GM13977 (cell line): ENCODE results near the gene YWHAQ.
"Not testable (repeated sequence)": the region's sequence is repeated elsewhere in the genome, so short reads cannot be mapped to it uniquely, and the experiment has no call there.

Experiments used
- DNase-seq: peaks from one replicate; pipeline ENCODE4 v3.0.0; 2012; ENCODE audit warnings: low spot score
- in situ Hi-C: fragments of 300-500 bp; cut with MboI; formaldehyde crosslinking; loops from one replicate; pipeline ENCODE4 v1.12.0; 2022; ENCODE audit warnings: low sequenced_read_pairs, low pct_unique_long_range_greater_than_20kb, mixed read lengths, inconsistent platforms; ENCODE audit not compliant: unreplicated experiment
- TF ChIP-seq, protein P1 (sequence below): IDR thresholded peaks from 2 replicates; pipeline ENCODE4 v1.5.1; 2012; ENCODE audit warnings: mild to moderate bottlenecking, control low read depth; ENCODE audit not compliant: insufficient read depth; ENCODE audit errors: extremely low read depth, missing control alignments

The YWHAQ gene

GRCh38 chr2:9614562-9614961, 16.2 kb downstream of the YWHAQ start:
- in situ Hi-C loops = no loop called here
- DNase-seq = no peak
- TF ChIP-seq, protein P1, sequence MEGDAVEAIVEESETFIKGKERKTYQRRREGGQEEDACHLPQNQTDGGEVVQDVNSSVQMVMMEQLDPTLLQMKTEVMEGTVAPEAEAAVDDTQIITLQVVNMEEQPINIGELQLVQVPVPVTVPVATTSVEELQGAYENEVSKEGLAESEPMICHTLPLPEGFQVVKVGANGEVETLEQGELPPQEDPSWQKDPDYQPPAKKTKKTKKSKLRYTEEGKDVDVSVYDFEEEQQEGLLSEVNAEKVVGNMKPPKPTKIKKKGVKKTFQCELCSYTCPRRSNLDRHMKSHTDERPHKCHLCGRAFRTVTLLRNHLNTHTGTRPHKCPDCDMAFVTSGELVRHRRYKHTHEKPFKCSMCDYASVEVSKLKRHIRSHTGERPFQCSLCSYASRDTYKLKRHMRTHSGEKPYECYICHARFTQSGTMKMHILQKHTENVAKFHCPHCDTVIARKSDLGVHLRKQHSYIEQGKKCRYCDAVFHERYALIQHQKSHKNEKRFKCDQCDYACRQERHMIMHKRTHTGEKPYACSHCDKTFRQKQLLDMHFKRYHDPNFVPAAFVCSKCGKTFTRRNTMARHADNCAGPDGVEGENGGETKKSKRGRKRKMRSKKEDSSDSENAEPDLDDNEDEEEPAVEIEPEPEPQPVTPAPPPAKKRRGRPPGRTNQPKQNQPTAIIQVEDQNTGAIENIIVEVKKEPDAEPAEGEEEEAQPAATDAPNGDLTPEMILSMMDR = no peak

GRCh38 chr2:9613291-9613690, 17.5 kb downstream of the YWHAQ start:
- TF ChIP-seq, protein P1 = no peak
- in situ Hi-C loops = no loop called here
- no peak for DNase-seq

GRCh38 chr2:9611549-9611912, 19.3 kb downstream of the YWHAQ start:
- in situ Hi-C loops = not testable (repeated sequence)

DNA sequence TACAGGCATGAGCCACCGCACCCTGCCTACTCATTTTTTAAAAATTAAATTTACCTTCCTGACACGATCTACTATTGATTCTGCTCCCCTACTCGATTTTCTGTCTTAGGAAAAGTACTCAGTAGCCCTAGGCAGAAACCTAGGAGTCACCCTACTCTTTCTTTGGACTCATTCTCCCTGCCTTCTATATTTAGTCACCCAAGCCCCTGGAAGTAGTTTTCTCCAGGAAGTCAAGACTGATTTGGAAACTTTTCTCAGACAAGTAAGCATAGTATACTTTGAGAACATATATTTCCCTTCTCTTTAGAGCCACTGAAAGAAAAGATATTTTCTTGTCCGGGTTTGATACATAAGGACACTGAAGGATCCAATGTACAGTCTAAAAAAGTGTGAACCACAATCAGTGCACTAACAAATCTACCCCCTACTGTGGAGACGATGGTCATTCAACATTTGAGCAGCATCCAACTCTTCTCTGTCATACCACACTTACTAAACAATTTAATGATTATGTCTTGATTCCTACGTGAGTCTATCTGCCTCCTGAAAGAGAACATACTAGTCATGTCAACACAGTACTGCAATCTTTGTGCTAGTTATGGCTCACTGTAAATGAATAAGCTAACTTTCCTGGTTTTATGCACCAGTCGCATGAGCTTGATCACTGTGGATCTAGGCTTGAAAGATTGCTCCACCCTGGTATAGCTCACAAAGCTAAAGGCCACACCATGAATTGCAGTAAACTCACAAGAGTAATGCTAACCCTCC, 19.8 kb downstream of the YWHAQ start:
- in situ Hi-C loops = no loop called here
- TF ChIP-seq, protein P1 = no peak

More at GRCh38 chr2:9611549-9611912, 19.3 kb downstream of the YWHAQ start:
- DNase-seq = not testable (repeated sequence)

DNA sequence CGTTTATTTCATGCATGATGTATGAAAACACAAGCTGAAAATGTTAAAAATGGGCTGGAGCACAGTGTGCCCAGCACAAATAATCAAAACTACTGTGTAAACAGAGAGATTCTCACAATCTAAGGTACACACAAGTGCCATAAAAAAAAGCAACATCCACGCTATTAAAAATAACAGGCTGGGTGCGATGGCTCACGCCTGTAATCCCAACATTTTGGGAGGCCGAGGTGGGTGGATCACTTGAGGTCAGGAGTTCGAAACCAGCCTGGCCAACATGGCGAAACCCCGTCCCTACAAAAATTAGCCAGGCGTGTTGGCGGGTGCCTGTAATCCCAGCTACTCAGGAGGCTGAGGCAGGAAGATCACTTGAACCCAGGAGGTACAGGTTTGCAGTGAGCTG, 22.3 kb downstream of the YWHAQ start:
- DNase-seq, in situ Hi-C loops: not testable (repeated sequence)

More for the DNA sequence above, 19.8 kb downstream of the YWHAQ start:
- DNase-seq = no peak

DNA sequence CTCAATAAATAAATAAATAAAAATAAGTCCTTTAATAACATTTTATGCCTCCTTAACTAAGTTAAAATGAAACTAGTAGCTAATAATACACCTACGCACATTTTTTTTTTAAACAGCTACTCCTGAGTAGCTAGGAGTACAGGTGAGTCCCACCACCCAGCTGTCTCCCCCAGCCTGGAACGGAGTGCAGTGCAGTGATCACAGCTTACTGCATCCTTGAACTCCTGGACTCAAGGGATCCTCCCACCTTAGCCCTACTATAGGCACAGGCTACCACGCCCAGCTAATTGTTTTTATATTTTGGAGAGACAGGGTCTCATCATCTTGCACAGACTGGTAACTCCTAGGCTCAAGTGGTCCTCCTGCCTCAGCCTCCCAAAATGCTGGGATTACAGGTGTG, 28.4 kb downstream of the YWHAQ start:
- TF ChIP-seq, protein P1 = no peak
- DNase-seq = no peak
- in situ Hi-C loops = no loop called here

DNA sequence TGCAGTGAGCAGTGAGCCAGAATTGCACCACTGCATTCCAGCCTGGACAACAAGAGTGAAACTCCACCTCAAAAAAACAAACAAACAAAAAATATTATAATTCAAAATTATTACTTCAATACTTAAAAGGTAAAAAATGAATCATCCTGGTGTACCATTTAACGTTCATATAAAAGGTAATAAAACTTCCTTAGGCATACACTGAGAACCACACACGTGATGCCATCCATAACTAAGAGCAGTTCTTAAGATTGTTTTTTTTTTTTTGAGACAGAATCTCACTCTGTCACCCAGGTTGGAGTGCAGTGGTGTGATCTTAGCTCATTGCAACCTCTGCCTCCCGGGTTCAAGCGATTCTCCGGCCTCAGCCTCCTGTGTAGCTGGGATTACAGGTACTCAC, 29.4 kb downstream of the YWHAQ start:
- in situ Hi-C loops = no loop called here
- DNase-seq = no peak
- TF ChIP-seq, protein P1 = no peak

GRCh38 chr2:9599430-9599829, 31.4 kb downstream of the YWHAQ start:
- in situ Hi-C loops = no loop called here
- no peak for DNase-seq
- TF ChIP-seq, protein P1 = no peak
